ENCODE results near the gene PTER. TPM values are rescaled to one million over a fixed set of nuclear protein-coding genes. Genes with fewer than 3 reads are reported as not detected.

Gene PTER
- total and polyA plus RNA-seq, 2 of the 13 experiments (the other 11 are each of a cell fraction or from before 2014, with no cell fraction given) = 6.1 to 6.6 TPM

GRCh38 chr10:16536155-16536554 lies 99.3 kb downstream of the PTER start:
- CTCF ChIA-PET (ENCODE audit: low intra/inter-chr PET ratio, low total read pairs) = no interaction called here

GRCh38 chr10:16544099-16544498 lies 107.3 kb downstream of the PTER start:
- no TSS peak for BruUV-seq (replicated peaks)
- TF ChIP-seq NR3C1 (CRISPR knock-in tag; IDR thresholded peaks at IDR 0.05) (no peak), ZNF263 (CRISPR knock-in tag; IDR thresholded peaks at IDR 0.05) (no peak), ZNF768 (CRISPR knock-in tag; IDR thresholded peaks at IDR 0.05) (no peak), RXRB (CRISPR knock-in tag; IDR thresholded peaks at IDR 0.05; ENCODE audit: borderline replicate concordance) (no peak), ZNF550 (CRISPR knock-in tag; IDR thresholded peaks at IDR 0.05; ENCODE audit: borderline replicate concordance) (no peak), ZNF142 (CRISPR knock-in tag; IDR thresholded peaks at IDR 0.05) (no peak), ZNF274 (CRISPR knock-in tag; IDR thresholded peaks at IDR 0.05) (no peak), ZNF780A (CRISPR knock-in tag; IDR thresholded peaks at IDR 0.05) (no peak), MED8 (CRISPR knock-in tag; IDR thresholded peaks at IDR 0.05; ENCODE audit: insufficient replicate concordance) (no peak), ZNF607 (CRISPR knock-in tag; IDR thresholded peaks at IDR 0.05; ENCODE audit: borderline replicate concordance) (no peak), ZNF614 (CRISPR knock-in tag; IDR thresholded peaks at IDR 0.05; ENCODE audit: borderline replicate concordance) (no peak), ZNF546 (CRISPR knock-in tag; conservative IDR thresholded peaks at IDR 0.05) (no peak), NCOA5 (CRISPR knock-in tag; IDR thresholded peaks at IDR 0.05) (no peak)

More at GRCh38 chr10:16536155-16536554, 99.3 kb downstream of the PTER start:
- no peak overlapping the region for H3K4me2 ChIP-seq (ENCODE audit: low read depth, low read length)
- H3K27ac ChIP-seq (ENCODE audit: extremely low read length, insufficient read depth, low read length) = no peak overlapping the region
- H4K20me1 ChIP-seq (ENCODE audit: insufficient read depth, low read length) = no peaks in the 10 kb centered on the region
- intact Hi-C loops (cut with micrococcal nuclease; ENCODE audit: unreplicated experiment) (no loop called here), in situ Hi-C loops (cut with HindIII; ENCODE audit: extremely low pct_ligation_motif_present, low pct_unique_long_range_greater_than_20kb) (loop anchor here (25.0 kb wide), 1 partner anchor 649 kb away; no protein-coding TSS in a partner anchor)
- FAIRE-seq (no peak), DNase-seq (ENCODE audit: low spot score) (no peak), ATAC-seq (no peak)
- no TSS peak for BruUV-seq (replicated peaks)
- H2AFZ ChIP-seq (ENCODE audit: low read length) = no peak overlapping the region
- H3K9ac ChIP-seq (ENCODE audit: insufficient read depth, low read depth, low read length) = no peak overlapping the region
- no peaks in the 10 kb centered on the region for H3K79me2 ChIP-seq (ENCODE audit: insufficient read depth, low read length)
- H3K36me3 ChIP-seq (replicated peaks in 1 of 2; ENCODE audit: control insufficient read depth in 1 of 2, insufficient read depth in 2 of 2, low read length in 2 of 2) = no peaks in the 10 kb centered on the region
- peaks cover 0 to 6% of the 10 kb centered on the region in 2 experiments; a peak in 1 of 5 replicates for H3K27me3 ChIP-seq (ENCODE audit: control insufficient read depth in 1 of 2, insufficient read depth in 2 of 2, low read length in 2 of 2)
- no peak overlapping the region for H3K4me3 ChIP-seq (replicated peaks in 1 of 3; ENCODE audit: insufficient read depth in 1 of 3, low read depth in 2 of 3, low read length in 3 of 3)
- no peaks in the 10 kb centered on the region for H3K4me1 ChIP-seq (ENCODE audit: insufficient read depth, low read length)
- H3K9me3 ChIP-seq (ENCODE audit: low read length) = no peaks in the 10 kb centered on the region
- TF ChIP-seq ZNF678 (CRISPR knock-in tag; IDR thresholded peaks at IDR 0.05) (no peak), SUZ12 (IDR thresholded peaks at IDR 0.05; ENCODE audit: low read depth, low read length) (no peak), ZNF441 (CRISPR knock-in tag; IDR thresholded peaks at IDR 0.05; ENCODE audit: borderline replicate concordance) (no peak), POLR2AphosphoS5 (IDR thresholded peaks at IDR 0.05; ENCODE audit: low read depth, low read length) (no peak), KLF15 (CRISPR knock-in tag; IDR thresholded peaks at IDR 0.05; ENCODE audit: borderline replicate concordance) (no peak)
- 28% methylated on average over 4 of the region's 5 CpGs for WGBS (ENCODE audit: low lambda C conversion rate)
- POLR2A ChIA-PET = no interaction called here

More at GRCh38 chr10:16544099-16544498, 107.3 kb downstream of the PTER start:
- in situ Hi-C loops (cut with HindIII; ENCODE audit: extremely low pct_ligation_motif_present, low pct_unique_long_range_greater_than_20kb) = loop anchor here (25.0 kb wide), 1 partner anchor 657 kb away; no protein-coding TSS in a partner anchor
- no peak overlapping the region for H2AFZ ChIP-seq (ENCODE audit: low read length)
- H3K27me3 ChIP-seq (ENCODE audit: control insufficient read depth in 1 of 2, insufficient read depth in 2 of 2, low read length in 2 of 2) = no peaks in the 10 kb centered on the region; a peak in 1 of 5 replicates
- FAIRE-seq = no peak
- ATAC-seq = no peak
- H3K9ac ChIP-seq (ENCODE audit: insufficient read depth, low read depth, low read length) = no peak overlapping the region
- no peaks in the 10 kb centered on the region for H3K79me2 ChIP-seq (ENCODE audit: insufficient read depth, low read length)
- no peak overlapping the region for H3K4me3 ChIP-seq (replicated peaks in 1 of 3; ENCODE audit: insufficient read depth in 1 of 3, low read depth in 2 of 3, low read length in 3 of 3)
- WGBS (ENCODE audit: low lambda C conversion rate) = 6% methylated on average over 3 of the region's 3 CpGs
- no peaks in the 10 kb centered on the region for H3K36me3 ChIP-seq (replicated peaks in 1 of 2; ENCODE audit: control insufficient read depth in 1 of 2, insufficient read depth in 2 of 2, low read length in 2 of 2)
- intact Hi-C loops (cut with micrococcal nuclease; ENCODE audit: unreplicated experiment) = loop anchor here (10.0 kb wide), 1 partner anchor 669 kb away; no protein-coding TSS in a partner anchor
- H3K4me1 ChIP-seq (ENCODE audit: insufficient read depth, low read length) = no peaks in the 10 kb centered on the region
- H4K20me1 ChIP-seq (ENCODE audit: insufficient read depth, low read length) = no peaks in the 10 kb centered on the region
- no peak overlapping the region for H3K27ac ChIP-seq (ENCODE audit: extremely low read length, insufficient read depth, low read length)
- no peaks in the 10 kb centered on the region for H3K9me3 ChIP-seq (ENCODE audit: low read length)
- ChIA-PET CTCF (ENCODE audit: low intra/inter-chr PET ratio, low total read pairs) (interaction anchor here (2.1 kb wide), 1 partner anchor 665 kb away, joined by 9 read pairs; no protein-coding TSS in a partner anchor), POLR2A (no interaction called here)
- DNase-seq (ENCODE audit: low spot score) = no peak
- no peak overlapping the region for H3K4me2 ChIP-seq (ENCODE audit: low read depth, low read length)
